ENCODE measurements around the gene CDKL2.
A peak's percentile ranks its signal among the peaks of the same experiment; 100 is the strongest.
"Not testable (repeated sequence)": the region's sequence is repeated elsewhere in the genome, so short reads cannot be mapped to it uniquely, and the experiment has no call there.

Gene CDKL2

DNA sequence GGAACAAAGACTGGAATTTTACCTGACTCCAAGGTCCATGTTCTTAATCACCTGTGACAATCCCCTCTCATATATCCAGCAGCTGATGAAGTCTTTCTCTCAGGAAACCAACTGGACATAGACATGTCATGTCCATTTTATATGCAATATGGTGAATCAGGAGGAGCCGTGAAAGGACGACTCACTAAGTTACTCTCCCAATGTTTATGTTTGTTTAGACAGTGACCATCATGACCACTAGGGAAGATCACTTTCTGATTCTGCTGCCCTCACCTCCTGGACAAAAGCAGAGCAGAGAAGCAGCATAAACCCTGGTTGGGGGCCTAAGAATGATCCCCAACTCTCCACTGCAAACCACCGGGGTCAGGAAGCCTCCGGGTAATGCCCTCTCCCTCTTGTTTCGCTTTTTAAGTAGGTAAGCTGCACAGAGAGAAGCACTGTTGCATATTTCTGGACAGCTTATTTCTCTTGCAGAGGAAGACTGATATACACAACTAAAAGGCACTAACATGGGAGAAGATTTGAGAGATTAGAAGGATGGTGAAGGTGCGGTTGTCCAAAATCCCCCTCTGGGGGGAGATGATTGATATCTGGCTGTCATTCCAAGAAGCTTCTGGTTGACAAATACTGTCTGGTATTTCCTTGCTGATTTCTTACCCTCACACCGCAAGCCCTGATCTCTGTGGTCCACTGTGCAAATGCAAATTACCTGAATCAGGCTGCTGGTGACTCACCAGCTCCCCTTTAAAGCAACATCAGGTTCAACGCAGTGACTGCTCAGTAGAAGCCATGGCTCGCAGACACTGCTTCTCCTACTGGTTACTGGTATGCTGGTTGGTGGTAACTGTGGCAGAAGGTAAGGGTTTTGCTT is 74.8 kb downstream of the CDKL2 start, which contains the start of gene ODAPH:
ODAPH (plus strand) TSS at position 773 of the 871 bp plus-strand sequence; CDS start at position 790, 17 bp downstream.
- DNase-seq (ENCODE audit: low read depth in 4 of 4, low spot score in 1 of 4) = peak in 1 of 4 experiments; percentile 10

DNA sequence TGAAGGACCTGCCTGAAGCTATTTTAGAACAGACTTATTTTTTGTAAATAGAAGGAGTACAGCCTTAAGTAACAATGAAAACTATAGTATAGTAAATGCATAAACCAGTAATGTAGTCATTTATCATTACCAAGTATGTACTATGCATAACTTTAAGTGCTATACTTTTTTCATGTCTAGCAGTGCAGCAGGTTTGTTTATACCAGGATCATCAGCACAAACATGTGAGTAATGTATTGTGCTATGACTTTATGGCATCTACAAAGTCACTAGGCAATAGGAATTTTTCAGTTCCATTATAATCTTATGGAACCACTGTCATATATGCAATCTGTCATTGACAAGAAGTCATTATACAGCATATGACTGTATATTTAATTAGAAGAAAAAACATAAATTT is 77.9 kb downstream of the CDKL2 start:
- no peak for DNase-seq (ENCODE audit: low read depth in 4 of 4, low spot score in 1 of 4)

DNA sequence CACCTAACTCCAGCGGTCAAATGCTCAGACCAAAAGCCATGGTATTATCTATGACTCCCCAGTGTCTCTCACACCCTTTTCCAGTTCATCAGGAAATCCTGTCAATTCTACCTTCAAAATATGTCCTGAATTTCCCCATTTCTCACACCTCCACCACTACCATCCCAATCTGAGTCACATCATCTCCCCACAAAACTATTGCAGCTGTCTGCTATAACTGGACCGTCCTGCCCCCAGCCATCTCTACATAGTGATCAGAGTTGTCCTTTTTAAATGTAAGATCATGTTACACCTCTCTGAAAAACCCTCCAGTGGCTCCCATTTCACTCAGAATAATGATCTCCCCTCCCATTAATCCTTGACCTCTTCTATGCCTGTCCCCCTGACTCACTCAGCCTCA is 81.3 kb downstream of the CDKL2 start:
- DNase-seq (ENCODE audit: low read depth in 4 of 4, low spot score in 1 of 4) = no peak

DNA sequence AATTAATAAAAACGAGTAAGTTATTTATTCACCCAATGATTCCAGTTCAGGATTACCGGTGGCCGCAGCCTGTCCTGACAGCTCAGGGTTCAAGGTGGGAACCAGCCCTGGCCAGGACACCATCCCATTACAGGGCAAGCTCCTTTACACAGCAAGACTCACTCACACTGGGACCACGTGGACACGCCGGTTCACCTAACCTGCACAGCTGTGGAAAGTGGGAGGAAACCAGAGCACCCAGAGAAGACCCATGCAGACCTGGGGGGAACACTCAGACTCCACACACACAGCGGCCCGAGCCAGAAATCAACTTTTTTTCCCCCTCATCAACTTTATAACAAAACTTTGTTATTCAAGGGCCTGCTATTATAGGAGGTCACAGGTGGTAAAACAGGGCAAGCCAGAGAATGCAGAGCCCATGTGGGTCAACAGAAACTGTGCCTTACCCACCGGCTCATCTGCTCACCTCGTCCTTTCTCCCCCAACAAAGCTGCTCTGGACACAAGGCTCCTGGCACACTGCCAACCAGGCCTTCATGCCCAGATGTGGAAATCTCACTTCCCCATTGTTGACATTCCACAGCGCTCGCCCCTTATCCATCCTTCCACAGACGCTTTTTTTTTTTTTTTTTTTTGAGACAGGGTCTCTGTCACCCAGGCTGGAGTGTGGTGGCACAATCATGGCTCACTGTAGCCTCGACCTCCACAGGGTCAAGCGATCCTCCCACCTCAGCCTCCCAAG is 82.5 kb downstream of the CDKL2 start:
- no peak for DNase-seq (ENCODE audit: low read depth in 4 of 4, low spot score in 1 of 4)

DNA sequence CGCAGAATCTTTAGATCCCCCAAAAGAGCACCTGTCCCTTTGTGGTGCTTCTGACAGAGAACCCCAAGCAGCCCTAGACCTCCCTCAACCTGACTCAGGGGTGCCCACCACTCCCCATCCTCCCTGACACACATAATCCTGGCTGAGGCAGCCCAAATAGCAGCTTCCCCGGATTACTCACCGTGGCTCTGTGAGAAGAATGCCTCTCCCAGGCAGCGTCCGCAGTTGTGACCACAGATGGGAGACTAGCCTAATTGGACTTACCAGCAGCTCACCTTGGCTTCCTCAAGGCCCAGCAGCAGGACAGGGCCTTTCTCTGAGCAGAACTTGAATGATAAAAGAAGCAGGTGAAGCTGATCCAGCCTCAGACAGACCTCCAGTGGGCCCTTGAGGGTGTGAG is 84.8 kb downstream of the CDKL2 start:
- DNase-seq (ENCODE audit: low read depth in 4 of 4, low spot score in 1 of 4) = no peak

DNA sequence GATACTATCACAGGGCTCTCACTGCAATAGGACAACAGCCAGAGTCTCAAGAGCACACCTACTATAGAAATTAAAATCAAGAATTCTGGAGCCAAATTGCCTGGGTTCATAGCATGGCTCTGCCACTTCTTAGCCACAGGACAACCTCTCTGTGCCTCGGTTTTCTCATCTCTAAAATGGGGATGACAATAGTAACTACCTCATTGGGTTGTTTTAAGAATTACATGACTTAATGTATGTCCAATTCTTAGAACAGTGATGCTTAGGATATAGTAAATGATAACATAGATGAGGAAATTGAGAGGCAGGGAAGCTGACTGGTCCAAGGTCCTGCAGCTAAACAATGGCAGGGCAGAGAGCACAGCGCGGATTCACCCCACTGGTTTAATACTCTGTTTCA is 85.5 kb downstream of the CDKL2 start:
- DNase-seq (ENCODE audit: low read depth in 4 of 4, low spot score in 1 of 4) = no peak

DNA sequence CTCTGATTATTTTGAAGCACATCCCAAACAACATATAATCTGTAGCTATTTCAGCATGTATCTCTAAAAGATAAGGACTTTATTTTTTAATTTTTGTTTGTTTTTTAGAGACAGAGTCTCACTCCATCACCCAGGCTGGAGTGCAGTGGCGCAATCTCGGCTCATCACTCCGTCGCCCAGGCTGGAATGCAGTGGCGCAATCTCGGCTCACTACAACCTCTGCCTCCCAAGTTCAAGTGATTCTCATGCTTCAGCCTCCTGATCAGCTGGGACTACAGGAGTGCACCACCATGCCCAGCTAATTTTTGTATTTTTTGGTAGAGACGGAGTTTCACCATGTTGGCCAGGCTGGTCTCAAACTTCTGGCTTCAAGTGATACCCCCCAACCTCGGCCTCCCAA is 86.1 kb downstream of the CDKL2 start:
- not testable (repeated sequence) for DNase-seq (ENCODE audit: low read depth in 4 of 4, low spot score in 1 of 4)

DNA sequence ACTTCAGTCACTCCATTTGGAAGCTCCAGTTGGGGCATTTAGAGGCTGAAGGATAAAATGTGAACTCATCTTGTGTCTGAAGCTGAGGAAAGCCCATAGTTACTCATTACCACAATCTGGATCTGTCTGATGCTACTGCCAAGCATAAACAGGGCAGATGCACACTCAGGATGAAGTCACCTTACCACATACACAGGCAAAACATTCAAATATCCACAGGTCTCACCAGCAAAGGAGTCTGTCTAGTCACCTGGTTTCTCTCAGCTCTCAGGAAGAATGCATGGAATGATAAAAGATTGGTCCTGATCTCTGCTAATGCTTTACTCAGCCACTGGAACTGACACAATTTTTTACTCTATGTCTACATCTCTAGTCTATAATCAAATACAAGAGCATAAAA is 87.5 kb downstream of the CDKL2 start:
- no peak for DNase-seq (ENCODE audit: low read depth in 4 of 4, low spot score in 1 of 4)

DNA sequence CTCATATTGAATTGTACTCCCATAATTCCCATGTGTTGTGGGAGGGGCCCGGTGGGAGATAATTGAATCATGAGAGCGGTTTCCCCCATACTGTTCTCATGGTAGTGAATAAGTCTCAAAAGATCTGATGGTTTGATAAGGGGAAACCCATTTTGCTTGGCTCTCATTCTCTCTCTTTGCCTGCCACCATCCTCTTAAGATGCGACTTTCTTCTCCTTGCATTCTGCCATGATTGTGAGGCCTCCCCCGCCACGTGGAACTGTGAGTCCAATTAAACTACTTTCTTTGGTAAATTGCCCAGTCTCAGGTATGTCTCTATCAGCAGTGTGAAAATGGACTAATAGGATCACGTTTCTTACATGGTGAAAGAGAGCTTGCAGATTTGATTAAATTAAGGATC is 93.0 kb downstream of the CDKL2 start:
- not testable (repeated sequence) for DNase-seq (ENCODE audit: low read depth in 4 of 4, low spot score in 1 of 4)

DNA sequence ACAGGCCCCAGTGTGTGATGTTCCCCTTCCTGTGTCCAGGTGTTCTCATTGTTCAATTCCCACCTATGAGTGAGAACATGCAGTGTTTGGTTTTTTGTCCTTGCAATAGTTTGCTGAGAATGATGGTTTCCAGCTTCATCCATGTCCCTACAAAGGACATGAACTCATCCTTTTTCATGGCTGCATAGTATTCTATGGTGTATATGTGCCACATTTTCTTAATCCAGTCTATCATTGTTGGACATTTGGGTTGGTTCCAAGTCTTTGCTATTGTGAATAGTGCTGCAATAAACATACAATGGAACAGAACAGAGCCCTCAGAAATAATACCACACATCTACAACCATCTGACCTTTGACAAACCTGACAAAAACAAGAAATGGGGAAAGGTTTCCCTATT is 96.4 kb downstream of the CDKL2 start:
- DNase-seq (ENCODE audit: low read depth in 4 of 4, low spot score in 1 of 4) = not testable (repeated sequence)

DNA sequence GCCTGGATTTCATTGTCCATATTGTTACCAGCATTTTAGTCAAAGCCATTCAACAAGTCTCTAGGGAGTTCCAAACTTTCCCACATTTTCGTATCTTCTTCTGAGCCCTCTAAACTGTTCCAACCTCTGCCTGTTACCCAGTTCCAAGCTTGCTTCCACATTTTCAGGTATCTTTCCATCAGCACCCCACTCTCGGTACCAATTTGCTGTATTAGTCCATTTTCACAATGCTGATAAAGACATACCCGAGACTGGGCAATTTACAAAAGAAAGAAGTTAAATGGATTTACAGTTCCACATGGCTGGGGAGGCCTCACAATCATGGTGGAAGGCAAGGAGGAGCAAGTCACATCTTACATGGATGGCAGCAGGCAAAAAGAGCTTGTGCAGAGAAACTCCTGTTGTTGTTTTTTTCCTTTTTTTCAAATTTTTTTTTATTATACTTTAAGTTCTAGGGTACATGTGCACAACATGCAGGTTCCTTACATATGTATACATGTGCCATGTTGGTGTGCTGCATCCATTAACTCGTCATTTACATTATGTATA is 96.9 kb downstream of the CDKL2 start:
- DNase-seq (ENCODE audit: low read depth in 4 of 4, low spot score in 1 of 4) = not testable (repeated sequence)

DNA sequence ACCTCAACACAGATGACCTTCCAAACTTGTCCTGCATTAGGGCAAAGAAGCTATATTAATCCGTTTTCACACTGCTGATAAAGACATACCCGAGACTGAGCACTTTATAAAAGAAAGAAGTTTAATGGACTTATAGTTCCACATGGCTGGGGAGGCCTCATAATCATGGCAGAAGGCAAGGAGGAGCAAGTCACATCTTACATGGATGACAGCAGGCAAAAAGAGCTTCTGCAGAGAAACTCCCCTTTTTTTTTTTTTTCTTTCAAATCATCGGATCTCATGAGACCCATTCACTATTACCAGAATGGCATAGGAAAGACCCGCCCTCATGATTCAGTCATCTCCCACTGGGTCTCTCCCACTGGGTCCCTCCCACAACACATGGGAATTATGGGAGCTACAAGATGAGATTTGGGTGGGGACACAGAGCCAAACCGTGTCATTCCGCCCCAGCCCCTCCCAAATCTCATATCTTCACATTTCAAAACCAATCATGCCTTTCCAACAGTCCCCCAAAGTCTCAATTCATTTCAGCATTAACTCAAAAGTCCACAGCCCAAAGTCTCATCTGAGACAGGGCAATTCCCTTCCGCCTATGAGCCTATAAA is 98.7 kb downstream of the CDKL2 start:
- DNase-seq (ENCODE audit: low read depth in 4 of 4, low spot score in 1 of 4) = not testable (repeated sequence)

DNA sequence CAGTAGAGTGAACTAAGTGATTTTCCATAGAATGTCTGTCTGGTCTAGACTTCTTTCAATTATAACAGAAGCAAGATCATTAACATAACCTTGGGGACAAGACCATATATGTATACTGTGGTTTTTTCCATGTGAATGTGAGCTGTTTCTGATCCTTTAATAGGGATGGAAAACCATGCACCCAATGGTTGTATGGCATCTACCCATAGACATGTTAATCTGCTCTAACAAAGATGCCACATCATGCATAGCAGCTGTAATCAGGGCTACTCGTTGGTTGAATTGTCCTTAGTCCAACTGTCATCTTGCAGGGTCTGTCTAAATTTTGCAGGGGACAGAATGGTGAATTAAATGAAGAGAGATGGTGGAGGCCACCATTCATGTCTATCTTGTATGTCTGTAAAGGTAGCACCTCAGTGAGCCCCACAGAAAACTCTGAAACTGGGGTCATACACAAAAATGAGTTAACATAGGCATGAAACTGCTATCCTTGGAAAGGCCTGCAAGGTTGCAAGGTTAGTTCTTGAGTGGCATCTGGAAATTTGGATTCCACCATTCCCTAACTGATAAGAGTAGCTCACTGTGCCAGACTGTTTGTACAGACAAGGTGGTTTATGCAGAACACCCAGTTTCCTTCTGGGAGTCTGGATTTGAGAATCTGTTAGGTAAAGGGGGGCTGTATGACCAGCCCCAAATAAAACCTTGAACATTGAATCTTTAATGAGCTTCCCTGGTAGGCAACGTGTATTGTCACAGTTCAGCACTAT is 99.6 kb downstream of the CDKL2 start:
- no peak for DNase-seq (ENCODE audit: low read depth in 4 of 4, low spot score in 1 of 4)
